Endometrial microvascular endothelial cells (primary cell): ENCODE measurements around the gene RILPL1. TPM values are rescaled to one million over a fixed set of nuclear protein-coding genes. Genes with fewer than 3 reads are reported as not detected.
"Not testable (repeated sequence)": the region's sequence is repeated elsewhere in the genome, so short reads cannot be mapped to it uniquely, and the experiment has no call there.

Experiments
- in situ Hi-C: cut with HindIII; loops from 2 replicates; pipeline ENCODE4 v1.10.0; 2017; ENCODE audit warnings: low sequenced_read_pairs, low pct_unique_long_range_greater_than_20kb; ENCODE audit errors: inconsistent ontology term
- total RNA-seq: library from RNA; depleted of rRNA; stranded (reverse); fragments of >200 nt; gene quantifications from one replicate; pipeline ENCODE4 v1.2.3, GENCODE V29; 2015; ENCODE audit errors: inconsistent ontology term

The RILPL1 gene, protein sequence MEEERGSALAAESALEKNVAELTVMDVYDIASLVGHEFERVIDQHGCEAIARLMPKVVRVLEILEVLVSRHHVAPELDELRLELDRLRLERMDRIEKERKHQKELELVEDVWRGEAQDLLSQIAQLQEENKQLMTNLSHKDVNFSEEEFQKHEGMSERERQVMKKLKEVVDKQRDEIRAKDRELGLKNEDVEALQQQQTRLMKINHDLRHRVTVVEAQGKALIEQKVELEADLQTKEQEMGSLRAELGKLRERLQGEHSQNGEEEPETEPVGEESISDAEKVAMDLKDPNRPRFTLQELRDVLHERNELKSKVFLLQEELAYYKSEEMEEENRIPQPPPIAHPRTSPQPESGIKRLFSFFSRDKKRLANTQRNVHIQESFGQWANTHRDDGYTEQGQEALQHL
- 7.6 TPM for total RNA-seq

DNA sequence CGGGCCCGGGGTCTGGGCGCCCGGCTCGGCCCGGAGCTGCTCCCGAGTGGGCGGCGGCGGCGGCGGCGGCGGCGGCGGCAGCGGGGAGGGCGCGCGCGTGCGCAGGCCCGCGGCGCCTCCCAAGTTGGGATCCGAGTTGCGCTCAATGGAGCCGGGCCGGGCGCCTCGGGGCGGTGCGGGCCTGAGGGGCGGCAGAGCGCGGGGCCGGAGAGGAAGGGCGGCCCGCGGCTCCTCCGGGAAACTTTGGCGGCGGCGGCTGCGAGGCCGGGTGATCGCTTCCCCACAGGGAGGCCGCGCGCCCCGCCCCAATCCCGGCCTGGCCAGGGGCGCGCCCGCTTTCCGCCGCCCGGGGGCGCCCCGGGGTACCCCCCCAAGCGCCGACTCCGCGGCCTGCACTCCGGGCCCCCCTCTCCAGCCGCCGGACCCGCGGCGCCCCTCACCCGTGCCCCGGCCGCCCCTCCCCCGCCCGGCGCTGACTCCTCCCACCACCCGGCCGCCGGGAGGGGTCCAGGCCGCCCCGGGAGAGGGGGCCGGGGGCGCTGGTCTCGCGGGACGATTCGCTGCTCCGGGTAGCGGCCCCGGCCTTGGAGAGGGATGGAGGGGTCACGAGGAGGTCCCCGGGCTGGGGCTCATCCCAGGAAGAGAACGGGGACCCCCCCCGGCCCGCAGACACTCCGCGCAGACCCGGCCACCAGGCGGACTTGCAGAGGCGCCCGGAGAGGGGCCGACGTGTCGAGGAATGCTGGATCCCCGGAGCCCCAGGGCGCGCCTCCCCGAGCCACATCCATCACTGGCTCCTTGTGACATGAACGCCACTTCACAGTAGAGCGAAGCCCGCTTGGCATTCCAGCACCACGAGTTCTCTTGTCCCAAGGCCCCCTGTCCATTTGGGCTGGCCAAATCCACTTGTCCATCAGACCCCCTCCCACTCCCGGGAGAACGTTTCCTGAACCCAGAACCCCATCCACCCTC is at the start of gene RILPL1:
Gene RILPL1 (minus strand): TSS at position 48 of the 972 bp plus-strand sequence. CDS start 237 bp downstream, outside the sequence.
- in situ Hi-C loops = no loop called here

DNA sequence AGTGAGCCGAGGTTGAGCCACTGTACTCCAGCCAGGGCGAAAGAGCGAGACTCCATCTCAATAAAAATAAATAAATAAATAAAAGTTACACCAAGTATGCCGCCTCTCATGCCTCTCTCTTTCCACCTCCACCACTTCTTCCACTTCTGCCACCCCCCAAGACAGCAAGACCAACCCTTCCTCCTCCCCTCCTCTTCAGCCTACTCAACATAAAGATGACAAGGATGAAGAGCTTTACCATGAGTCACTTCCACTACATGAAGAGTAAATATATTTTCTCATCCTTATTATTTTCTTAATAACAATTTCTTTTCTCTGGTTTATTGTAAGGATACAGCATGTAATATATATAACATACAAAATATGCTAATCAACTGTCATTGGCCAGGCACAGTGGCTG is 47.3 kb upstream of the RILPL1 start:
- in situ Hi-C loops = no loop called here

DNA sequence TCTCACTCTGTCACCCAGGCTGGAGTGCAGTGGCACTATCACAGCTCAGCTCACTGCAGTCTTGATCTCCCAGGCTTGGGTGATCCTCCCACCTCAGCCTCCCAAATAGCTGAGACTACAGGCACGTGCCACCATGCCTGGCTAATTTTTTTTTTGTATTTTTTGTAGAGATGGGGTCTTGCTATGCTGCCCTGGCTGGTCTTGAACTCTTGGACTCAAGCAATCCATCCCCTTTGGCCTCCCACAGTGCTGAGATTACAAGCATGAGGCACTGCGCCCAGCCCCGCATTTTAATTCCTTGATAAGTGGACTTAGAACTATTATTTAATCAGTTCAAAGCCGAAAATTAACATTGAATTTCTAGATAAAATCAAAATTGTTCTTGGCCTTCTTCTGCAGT is 45.3 kb upstream of the RILPL1 start:
- in situ Hi-C loops = not testable (repeated sequence)

DNA sequence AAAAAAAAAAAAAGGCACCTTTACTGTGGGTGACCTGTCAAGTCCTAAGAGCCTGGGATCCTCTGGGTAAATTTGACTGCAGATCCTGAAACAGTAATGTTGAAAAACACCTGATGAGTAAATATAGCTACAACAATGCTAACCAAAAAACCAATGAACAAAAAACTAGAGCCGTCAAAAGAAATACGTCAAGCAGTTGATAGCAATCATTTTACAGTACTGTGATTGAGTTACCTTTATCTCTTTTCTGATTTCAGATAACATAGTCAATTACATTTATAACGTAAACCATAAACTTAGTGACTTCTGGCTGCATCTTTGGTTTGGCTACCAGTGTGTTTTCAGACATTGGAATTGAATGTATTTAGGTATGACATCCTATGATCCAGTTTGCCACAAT is 44.7 kb upstream of the RILPL1 start:
- in situ Hi-C loops = no loop called here

DNA sequence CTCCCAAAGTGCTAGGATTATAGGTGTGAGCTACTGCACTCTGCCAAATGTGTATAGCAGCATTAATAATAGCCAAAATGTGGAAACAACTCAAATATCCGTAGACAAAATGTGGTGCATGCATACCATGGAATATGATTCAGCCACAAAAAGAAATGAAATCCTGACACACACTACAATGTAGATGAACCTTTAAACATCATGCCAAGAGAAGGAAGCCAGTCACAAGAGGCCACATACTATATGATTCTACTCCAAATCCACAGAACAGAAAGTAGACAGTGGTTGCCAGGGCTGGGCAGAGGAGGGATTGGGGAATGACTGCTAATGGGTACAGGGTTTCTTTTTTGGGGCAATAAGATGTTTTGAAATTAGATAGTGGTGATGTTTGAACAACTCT is 43.1 kb upstream of the RILPL1 start:
- in situ Hi-C loops = no loop called here

DNA sequence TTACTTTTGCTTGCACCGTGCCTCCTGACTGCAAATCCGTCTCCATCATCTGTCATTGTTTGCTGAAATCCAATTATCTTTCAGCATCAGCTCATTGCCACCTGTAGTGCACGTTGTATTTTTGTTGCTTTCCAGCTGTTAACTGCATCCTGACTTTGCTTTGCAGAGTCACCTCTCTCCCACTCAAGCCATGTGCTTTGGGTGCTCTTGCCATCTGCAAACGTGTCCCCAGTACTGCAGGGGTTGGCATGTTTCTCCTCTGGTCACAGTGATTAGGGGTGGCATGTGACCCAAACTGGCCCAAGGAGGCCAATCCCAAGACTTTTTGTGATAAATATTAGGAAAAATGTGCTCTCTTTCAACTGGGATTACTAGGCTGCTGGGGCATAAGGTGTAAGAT is 40.4 kb upstream of the RILPL1 start:
- in situ Hi-C loops = no loop called here

DNA sequence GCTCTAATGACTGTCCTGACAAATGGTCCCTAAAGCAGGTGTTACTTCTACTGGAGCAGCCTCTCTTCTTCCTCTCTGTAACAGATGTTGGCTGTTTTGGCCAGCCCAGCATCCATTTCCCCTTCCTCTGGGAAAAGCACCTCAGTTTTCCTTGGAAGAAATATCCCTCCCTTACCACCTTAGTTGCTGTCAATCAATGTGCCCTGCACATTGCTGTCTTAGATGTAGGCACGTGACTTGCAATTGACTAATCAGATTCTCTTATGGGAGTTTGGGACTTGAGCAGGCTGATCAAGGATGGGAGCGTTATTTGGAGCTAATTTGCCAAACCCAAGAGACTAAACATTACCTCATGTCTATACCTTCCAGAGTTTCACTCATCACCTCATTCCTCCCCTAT is 38.9 kb upstream of the RILPL1 start:
- in situ Hi-C loops = no loop called here

DNA sequence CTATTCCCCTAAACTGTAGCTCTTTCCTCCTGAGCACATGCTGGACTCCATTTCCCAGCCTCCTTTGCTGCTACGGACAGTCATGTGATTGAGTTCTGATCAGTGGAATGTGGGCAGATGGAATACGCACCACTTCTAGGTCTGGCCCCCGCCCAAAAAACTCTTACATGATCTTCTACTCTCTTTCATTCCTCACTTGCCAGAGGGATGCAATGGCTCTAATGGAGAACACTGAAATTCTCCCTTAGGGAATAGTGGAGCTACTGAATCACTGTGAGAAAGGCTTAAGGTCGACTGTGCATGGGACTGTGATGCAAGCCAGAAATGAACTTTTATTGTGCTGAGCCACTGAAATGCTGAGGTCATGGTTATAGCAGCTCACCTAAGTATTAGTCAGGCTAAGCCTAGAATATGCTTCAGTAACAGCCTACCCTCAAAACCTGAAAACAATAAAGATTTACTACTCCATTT is 37.9 kb upstream of the RILPL1 start:
- in situ Hi-C loops = no loop called here

DNA sequence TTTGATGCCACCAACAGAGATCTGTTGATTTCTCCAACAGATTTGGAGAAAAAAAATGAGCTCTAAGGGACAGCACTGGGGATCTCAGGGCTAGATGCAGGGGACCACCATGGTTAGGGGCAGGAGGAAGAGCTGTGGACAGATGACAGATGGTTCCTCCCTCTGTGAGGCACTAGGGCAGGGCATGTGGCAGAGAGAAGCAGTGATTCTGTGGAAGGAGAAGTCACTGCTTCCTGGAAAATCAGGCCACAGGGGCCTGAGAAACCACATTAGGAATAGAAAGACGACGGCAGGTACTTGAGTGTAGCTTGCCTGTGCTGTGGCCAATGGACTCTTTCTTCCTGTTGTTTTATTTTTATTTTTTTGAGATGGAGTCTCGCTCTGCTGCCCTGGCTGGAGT is 25.9 kb upstream of the RILPL1 start:
- in situ Hi-C loops = no loop called here

DNA sequence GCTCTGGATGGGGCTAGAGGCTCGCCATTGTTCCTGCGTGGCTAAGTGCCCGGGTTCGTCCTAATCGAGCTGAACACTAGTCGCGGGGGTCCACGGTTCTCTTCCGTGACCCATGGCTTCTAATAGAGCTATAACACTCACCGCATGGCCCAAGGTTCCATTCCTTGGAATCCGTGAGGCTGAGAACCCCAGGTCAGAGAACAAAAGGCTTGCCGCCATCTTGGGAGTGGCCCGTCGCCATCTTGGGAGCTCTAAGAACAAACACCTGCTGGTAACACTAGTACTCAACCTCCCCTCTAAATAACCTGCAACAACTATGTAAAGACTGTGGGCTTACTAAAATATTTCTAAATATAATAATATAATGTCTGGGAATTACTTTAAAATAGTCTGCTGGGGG is 25.0 kb upstream of the RILPL1 start:
- in situ Hi-C loops = not testable (repeated sequence)

DNA sequence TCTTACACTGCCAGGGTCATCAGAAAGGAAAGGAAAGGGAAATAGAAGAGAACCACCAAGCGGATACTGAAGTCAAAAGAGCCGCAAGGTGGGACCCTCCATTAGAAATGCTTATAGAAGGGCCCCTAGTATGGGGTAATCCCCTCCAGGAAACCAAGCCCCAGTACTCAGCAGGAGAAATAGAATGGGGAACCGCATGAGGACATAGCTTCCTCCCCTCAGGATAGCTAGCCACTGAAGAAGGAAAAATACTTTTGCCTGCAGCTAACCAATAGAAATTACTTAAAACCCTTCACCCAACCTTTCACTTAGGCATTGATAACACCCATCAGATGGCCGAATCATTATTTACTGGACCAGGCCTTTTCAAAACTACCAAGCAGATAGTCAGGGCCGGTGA is 21.3 kb upstream of the RILPL1 start:
- in situ Hi-C loops = not testable (repeated sequence)

DNA sequence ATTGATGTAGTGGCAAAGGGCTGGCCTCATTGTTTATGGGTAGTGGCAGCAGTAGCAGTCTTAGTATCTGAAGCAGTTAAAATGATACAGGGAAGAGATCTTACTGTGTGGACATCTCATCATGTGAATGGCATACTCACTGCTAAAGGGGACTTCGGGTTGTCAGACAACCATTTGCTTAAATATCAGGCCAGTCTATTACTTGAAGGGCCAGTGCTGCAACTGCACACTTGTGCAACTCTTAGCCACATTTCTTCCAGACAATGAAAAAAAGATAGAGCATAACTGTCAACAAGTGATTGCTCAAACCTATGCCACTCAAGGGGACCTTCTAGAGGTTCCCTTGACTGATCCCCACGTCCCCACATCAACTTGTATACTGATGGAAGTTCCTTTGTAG is 20.6 kb upstream of the RILPL1 start:
- in situ Hi-C loops = not testable (repeated sequence)

DNA sequence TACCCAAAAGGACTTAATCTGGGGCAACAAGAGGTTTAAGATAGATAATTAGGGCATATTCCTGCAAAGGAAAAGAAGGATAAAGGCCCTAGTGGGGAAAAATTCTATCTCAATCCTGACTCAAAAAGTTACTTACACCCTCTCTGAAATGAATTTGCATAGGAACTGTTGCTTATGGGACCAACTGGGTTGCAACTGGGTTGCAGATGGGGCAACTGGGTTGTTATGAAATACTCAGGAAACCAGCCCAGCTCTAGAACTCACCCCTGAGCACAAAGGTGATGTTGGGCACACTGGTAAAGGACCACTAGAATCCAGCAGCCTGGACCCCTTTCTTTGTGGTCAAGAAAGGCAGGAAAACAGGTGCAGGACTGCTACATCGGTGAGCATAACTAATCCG is 17.2 kb upstream of the RILPL1 start:
- in situ Hi-C loops = no loop called here

DNA sequence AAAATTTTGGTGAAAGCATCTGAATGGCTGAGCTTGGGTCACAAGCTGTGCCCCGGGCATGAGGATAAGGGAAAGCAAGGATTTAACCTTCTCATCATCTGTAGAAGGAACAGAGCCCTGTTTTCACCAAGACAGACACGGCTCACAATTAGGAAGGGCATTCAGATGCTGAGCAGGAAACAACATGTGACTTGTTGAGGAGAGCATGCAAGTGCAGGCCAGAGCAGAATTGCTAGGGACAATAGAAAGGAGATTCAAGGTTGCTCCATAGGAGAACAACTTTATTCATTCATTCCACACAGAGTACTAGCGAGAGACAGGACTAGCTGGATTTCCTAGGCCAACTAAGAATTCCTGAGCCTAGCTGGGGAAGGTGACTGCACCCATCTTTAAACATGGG is 14.6 kb upstream of the RILPL1 start:
- in situ Hi-C loops = no loop called here

DNA sequence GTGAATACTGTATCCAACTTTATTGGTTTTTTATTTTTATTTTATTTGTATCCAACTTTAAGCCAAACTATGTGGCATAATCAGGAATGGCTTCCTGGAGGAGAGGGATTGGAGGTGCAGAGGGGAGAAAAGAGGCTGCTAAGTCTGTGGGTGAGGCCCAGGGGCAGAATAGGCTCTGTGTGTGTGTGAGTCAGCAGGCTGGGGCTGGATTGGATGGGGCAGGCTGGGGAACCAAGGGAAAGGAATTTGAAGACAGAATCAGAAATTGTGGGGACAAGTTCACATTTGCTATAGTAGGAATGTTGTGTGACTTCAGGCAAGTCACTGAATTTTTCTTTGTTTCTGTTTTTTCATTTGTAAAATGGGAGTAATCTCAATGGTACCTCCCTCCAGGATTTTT is 12.8 kb upstream of the RILPL1 start:
- in situ Hi-C loops = no loop called here

DNA sequence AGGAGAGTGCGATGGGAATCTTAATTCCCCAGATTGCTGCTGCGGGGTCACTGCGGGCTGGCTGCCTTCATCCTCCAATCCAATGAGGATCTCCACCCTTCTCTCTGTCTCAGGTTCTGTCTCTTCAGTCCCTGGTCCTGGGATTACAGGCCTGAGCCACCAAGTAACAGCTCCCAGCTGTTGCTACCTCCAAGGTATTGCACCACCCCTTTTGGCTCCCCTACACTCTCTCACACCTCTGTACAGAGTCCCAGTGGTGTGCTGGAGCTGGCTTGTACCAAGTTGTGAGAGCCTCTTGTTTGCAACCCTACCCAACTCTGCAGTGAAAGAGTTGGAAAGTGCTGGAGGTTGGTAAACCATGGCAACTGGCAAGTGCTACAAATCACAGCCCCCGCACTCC is 10.0 kb upstream of the RILPL1 start:
- in situ Hi-C loops = no loop called here

DNA sequence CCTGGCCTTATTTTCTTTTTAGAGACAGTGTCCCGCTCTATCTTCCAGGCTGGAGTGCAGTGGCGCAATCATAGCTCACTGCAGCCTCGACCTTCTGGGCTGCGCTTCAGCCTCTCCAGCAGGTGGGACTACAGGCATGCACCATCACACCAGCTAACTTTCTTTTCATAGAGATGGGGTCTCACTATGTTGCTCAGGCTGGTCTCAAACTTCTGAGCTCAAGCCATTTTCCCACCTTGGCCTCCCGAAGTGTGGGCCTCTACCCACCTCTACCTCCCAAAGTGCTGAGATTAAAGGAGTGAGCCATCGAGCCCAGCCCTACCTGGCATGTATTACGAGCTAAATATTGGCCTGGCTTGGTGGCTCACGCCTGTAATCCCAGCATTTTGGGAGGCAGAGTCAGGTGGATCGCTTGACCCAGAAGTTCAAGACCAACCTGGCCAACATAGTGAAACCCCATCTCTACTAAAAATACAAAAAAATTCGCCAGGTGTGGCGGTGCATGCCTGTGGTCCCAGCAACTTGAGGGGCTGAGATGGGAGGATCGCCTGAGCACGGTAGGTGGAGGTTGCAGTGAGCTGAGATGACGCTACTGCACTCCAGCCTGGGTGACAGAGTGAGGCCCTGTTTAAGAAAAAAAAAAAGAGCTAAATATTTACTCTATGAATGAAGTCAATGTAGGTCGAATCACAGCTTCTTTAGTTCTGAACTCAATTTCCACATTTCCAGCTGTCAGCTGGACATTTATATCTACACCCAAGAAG is 7.6 kb upstream of the RILPL1 start:
- in situ Hi-C loops = no loop called here

DNA sequence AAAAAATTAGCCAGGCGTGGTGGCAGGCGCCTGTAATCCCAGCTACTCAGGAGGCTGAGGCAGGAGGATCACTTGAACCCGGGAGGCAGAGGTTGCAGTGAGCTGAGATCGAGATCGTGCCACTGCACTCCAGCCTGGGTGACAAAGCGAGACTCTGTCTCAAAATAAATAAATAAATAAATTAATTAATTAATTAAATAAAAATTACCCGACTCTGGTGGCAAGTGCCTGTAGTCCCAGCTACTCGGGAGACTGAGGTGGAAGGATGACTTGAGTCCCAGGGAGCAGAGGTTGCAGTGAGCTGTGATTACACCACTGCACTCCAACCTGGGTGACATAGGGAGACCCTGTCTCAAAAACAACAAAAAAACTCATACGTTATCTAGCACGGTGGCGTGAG is 2.4 kb upstream of the RILPL1 start:
- in situ Hi-C loops = not testable (repeated sequence)
